ENCODE data around the gene REC114.

REC114 gene

GRCh38 chr15:73602446-73602843, 159.5 kb downstream of the REC114 start:
- no peak overlapping the region for H2BK120ac ChIP-seq (ENCODE audit: low read depth, low read length)
- peaks cover 67% of the 10 kb centered on the region for H3K79me2 ChIP-seq (ENCODE audit: control insufficient read depth, insufficient read depth, low read length)
- no peak overlapping the region for H3K56ac ChIP-seq (ENCODE audit: low read length)
- no peaks in the 10 kb centered on the region for H3K27me3 ChIP-seq (ENCODE audit: insufficient read depth, low read length, poor library complexity)
- H3K18ac ChIP-seq (ENCODE audit: low read length), result no peak overlapping the region
- peaks cover 26% of the 10 kb centered on the region for H3K79me1 ChIP-seq (ENCODE audit: low read length)
- peak overlapping the region; percentile 35 for H3K27ac ChIP-seq (ENCODE audit: low read depth, low read length)
- H3K36me3 ChIP-seq (ENCODE audit: control insufficient read depth, insufficient read depth, low read length), result no peaks in the 10 kb centered on the region
- H2BK15ac ChIP-seq (replicated peaks; ENCODE audit: low read depth), result no peak overlapping the region
- no peak overlapping the region for H3K23ac ChIP-seq (ENCODE audit: low read length)
- no peak for DNase-seq
- no peak overlapping the region for H3K4me3 ChIP-seq (ENCODE audit: low read length)
- H3K9ac ChIP-seq (ENCODE audit: low read length), result peak overlapping the region; percentile 27
- no peak overlapping the region for H4K8ac ChIP-seq (ENCODE audit: low read depth, low read length)
- no peak overlapping the region for H2AK5ac ChIP-seq (ENCODE audit: low read length)
- H3K4me1 ChIP-seq (ENCODE audit: control insufficient read depth, low read depth, low read length), result peaks cover 28% of the 10 kb centered on the region
- H3K4me2 ChIP-seq (ENCODE audit: low read length), result no peak overlapping the region
- H3K4ac ChIP-seq (ENCODE audit: low read depth, low read length), result no peak overlapping the region
- no CpG with 5 or more reads among the region's 1 CpG for WGBS (ENCODE audit: extremely low coverage, insufficient coverage, low lambda C conversion rate)
- H2BK5ac ChIP-seq (ENCODE audit: low read length), result no peak overlapping the region
- H4K5ac ChIP-seq (ENCODE audit: low read length), result no peak overlapping the region

DNA sequence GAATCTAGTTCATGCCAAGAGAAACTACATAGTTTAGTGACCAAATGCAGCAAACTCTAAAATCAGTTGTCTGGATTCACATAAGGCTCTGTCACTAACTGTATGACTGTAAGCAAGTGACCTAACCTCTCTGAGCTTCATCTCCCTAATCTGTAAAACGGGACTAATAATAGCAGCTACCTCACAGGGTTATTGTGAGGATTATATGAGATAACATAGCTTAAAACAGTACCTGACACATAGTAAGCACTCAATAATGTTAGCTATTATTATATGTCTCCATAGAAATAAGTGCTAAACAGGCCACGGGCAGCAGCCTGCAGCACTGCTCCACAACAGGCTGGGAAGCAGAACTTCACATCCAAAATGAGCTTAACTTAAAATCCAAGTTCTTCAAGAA, 160.0 kb downstream of the REC114 start:
- Histone ChIP-seq H3K27me3 (ENCODE audit: insufficient read depth, low read length, poor library complexity) (no peaks in the 10 kb centered on the region), H3K23ac (ENCODE audit: low read length) (no peak overlapping the region), H3K9ac (ENCODE audit: low read length) (no peak overlapping the region), H2BK5ac (ENCODE audit: low read length) (no peak overlapping the region), H3K18ac (ENCODE audit: low read length) (no peak overlapping the region), H3K36me3 (ENCODE audit: control insufficient read depth, insufficient read depth, low read length) (no peaks in the 10 kb centered on the region), H3K4ac (ENCODE audit: low read depth, low read length) (no peak overlapping the region), H4K5ac (ENCODE audit: low read length) (no peak overlapping the region), H3K56ac (ENCODE audit: low read length) (no peak overlapping the region), H3K4me3 (ENCODE audit: low read length) (no peak overlapping the region), H2BK15ac (replicated peaks; ENCODE audit: low read depth) (no peak overlapping the region), H2BK120ac (ENCODE audit: low read depth, low read length) (no peak overlapping the region), H3K79me1 (ENCODE audit: low read length) (peaks cover 26% of the 10 kb centered on the region), H2AK5ac (ENCODE audit: low read length) (no peak overlapping the region), H3K79me2 (ENCODE audit: control insufficient read depth, insufficient read depth, low read length) (peaks cover 65% of the 10 kb centered on the region), H3K4me2 (ENCODE audit: low read length) (no peak overlapping the region), H3K27ac (ENCODE audit: low read depth, low read length) (no peak overlapping the region), H3K4me1 (ENCODE audit: control insufficient read depth, low read depth, low read length) (peaks cover 26% of the 10 kb centered on the region), H4K8ac (ENCODE audit: low read depth, low read length) (no peak overlapping the region)
- DNase-seq, result no peak
- no CpG with 5 or more reads among the region's 2 CpGs for WGBS (ENCODE audit: extremely low coverage, insufficient coverage, low lambda C conversion rate)

- H3K79me2 ChIP-seq (ENCODE audit: control insufficient read depth, insufficient read depth, low read length), result peaks cover 61% of the 10 kb centered on the region
- H3K79me1 ChIP-seq (ENCODE audit: low read length), result peaks cover 26% of the 10 kb centered on the region
- H4K5ac ChIP-seq (ENCODE audit: low read length), result no peak overlapping the region
- no CpG with 5 or more reads among the region's 1 CpG for WGBS (ENCODE audit: extremely low coverage, insufficient coverage, low lambda C conversion rate)
- no peak overlapping the region for H4K8ac ChIP-seq (ENCODE audit: low read depth, low read length)
- no peak for DNase-seq
- H2BK120ac ChIP-seq (ENCODE audit: low read depth, low read length), result no peak overlapping the region
- H3K27ac ChIP-seq (ENCODE audit: low read depth, low read length), result no peak overlapping the region
- no peak overlapping the region for H2BK15ac ChIP-seq (replicated peaks; ENCODE audit: low read depth)
- H3K18ac ChIP-seq (ENCODE audit: low read length), result no peak overlapping the region
- no peak overlapping the region for H2AK5ac ChIP-seq (ENCODE audit: low read length)
- H3K36me3 ChIP-seq (ENCODE audit: control insufficient read depth, insufficient read depth, low read length), result no peaks in the 10 kb centered on the region
- no peak overlapping the region for H3K4ac ChIP-seq (ENCODE audit: low read depth, low read length)
- no peaks in the 10 kb centered on the region for H3K27me3 ChIP-seq (ENCODE audit: insufficient read depth, low read length, poor library complexity)
- no peak overlapping the region for H3K9ac ChIP-seq (ENCODE audit: low read length)
- peaks cover 26% of the 10 kb centered on the region for H3K4me1 ChIP-seq (ENCODE audit: control insufficient read depth, low read depth, low read length)
- no peak overlapping the region for H3K4me3 ChIP-seq (ENCODE audit: low read length)
- no peak overlapping the region for H3K56ac ChIP-seq (ENCODE audit: low read length)
- H3K23ac ChIP-seq (ENCODE audit: low read length), result no peak overlapping the region
- no peak overlapping the region for H3K4me2 ChIP-seq (ENCODE audit: low read length)
- H2BK5ac ChIP-seq (ENCODE audit: low read length), result no peak overlapping the region
Observed at GRCh38 chr15:73604477-73604876, 161.5 kb downstream of the REC114 start.

- no peaks in the 10 kb centered on the region for H3K27me3 ChIP-seq (ENCODE audit: insufficient read depth, low read length, poor library complexity)
- H3K36me3 ChIP-seq (ENCODE audit: control insufficient read depth, insufficient read depth, low read length), result no peaks in the 10 kb centered on the region
- DNase-seq, result no peak
- no peak overlapping the region for H2AK5ac ChIP-seq (ENCODE audit: low read length)
- H3K9ac ChIP-seq (ENCODE audit: low read length), result no peak overlapping the region
- H3K79me2 ChIP-seq (ENCODE audit: control insufficient read depth, insufficient read depth, low read length), result peaks cover 58% of the 10 kb centered on the region
- no peak overlapping the region for H3K4me2 ChIP-seq (ENCODE audit: low read length)
- no peak overlapping the region for H2BK15ac ChIP-seq (replicated peaks; ENCODE audit: low read depth)
- H2BK5ac ChIP-seq (ENCODE audit: low read length), result no peak overlapping the region
- no peak overlapping the region for H3K4ac ChIP-seq (ENCODE audit: low read depth, low read length)
- H3K27ac ChIP-seq (ENCODE audit: low read depth, low read length), result peak overlapping the region; percentile 36
- WGBS (ENCODE audit: extremely low coverage, insufficient coverage, low lambda C conversion rate), result no CpG with 5 or more reads among the region's 5 CpGs
- H3K4me1 ChIP-seq (ENCODE audit: control insufficient read depth, low read depth, low read length), result peaks cover 25% of the 10 kb centered on the region
- no peak overlapping the region for H3K56ac ChIP-seq (ENCODE audit: low read length)
- peaks cover 26% of the 10 kb centered on the region for H3K79me1 ChIP-seq (ENCODE audit: low read length)
- H2BK120ac ChIP-seq (ENCODE audit: low read depth, low read length), result no peak overlapping the region
- H4K5ac ChIP-seq (ENCODE audit: low read length), result no peak overlapping the region
- no peak overlapping the region for H4K8ac ChIP-seq (ENCODE audit: low read depth, low read length)
- no peak overlapping the region for H3K4me3 ChIP-seq (ENCODE audit: low read length)
- H3K18ac ChIP-seq (ENCODE audit: low read length), result no peak overlapping the region
- H3K23ac ChIP-seq (ENCODE audit: low read length), result no peak overlapping the region
Observed at GRCh38 chr15:73605759-73606436, 162.9 kb downstream of the REC114 start.

DNA sequence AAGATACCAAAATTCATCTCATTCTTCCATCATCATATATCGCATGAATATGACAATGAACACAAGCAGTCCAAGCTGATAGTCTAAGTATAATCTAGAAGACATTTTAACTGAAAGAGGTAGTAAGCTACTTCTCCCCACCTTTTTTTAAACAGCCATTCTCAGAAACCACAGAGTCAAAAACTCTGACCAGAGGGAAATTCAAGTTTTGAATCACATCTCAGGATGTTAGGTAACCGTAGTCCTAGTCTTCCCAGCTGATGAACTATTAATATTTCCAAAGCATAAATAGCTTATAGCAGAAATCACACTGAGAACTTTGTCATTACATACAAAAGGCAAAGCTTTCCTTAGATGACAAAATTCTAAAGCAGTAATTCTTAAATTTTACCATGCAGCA, 164.4 kb downstream of the REC114 start:
- H3K4me3 ChIP-seq (ENCODE audit: low read length), result no peak overlapping the region
- no peak overlapping the region for H2AK5ac ChIP-seq (ENCODE audit: low read length)
- H3K27ac ChIP-seq (ENCODE audit: low read depth, low read length), result no peak overlapping the region
- no peak overlapping the region for H4K8ac ChIP-seq (ENCODE audit: low read depth, low read length)
- H2BK5ac ChIP-seq (ENCODE audit: low read length), result no peak overlapping the region
- H3K9ac ChIP-seq (ENCODE audit: low read length), result no peak overlapping the region
- no peak overlapping the region for H2BK120ac ChIP-seq (ENCODE audit: low read depth, low read length)
- no peak overlapping the region for H3K18ac ChIP-seq (ENCODE audit: low read length)
- H4K5ac ChIP-seq (ENCODE audit: low read length), result no peak overlapping the region
- no CpG with 5 or more reads among the region's 2 CpGs for WGBS (ENCODE audit: extremely low coverage, insufficient coverage, low lambda C conversion rate)
- H3K56ac ChIP-seq (ENCODE audit: low read length), result no peak overlapping the region
- H3K79me1 ChIP-seq (ENCODE audit: low read length), result peaks cover 20% of the 10 kb centered on the region
- no peaks in the 10 kb centered on the region for H3K36me3 ChIP-seq (ENCODE audit: control insufficient read depth, insufficient read depth, low read length)
- no peak overlapping the region for H3K23ac ChIP-seq (ENCODE audit: low read length)
- H3K79me2 ChIP-seq (ENCODE audit: control insufficient read depth, insufficient read depth, low read length), result peaks cover 50% of the 10 kb centered on the region
- H3K4me2 ChIP-seq (ENCODE audit: low read length), result no peak overlapping the region
- peaks cover 13% of the 10 kb centered on the region for H3K4me1 ChIP-seq (ENCODE audit: control insufficient read depth, low read depth, low read length)
- DNase-seq, result no peak
- H2BK15ac ChIP-seq (replicated peaks; ENCODE audit: low read depth), result no peak overlapping the region
- no peak overlapping the region for H3K4ac ChIP-seq (ENCODE audit: low read depth, low read length)
- H3K27me3 ChIP-seq (ENCODE audit: insufficient read depth, low read length, poor library complexity), result no peaks in the 10 kb centered on the region

DNA sequence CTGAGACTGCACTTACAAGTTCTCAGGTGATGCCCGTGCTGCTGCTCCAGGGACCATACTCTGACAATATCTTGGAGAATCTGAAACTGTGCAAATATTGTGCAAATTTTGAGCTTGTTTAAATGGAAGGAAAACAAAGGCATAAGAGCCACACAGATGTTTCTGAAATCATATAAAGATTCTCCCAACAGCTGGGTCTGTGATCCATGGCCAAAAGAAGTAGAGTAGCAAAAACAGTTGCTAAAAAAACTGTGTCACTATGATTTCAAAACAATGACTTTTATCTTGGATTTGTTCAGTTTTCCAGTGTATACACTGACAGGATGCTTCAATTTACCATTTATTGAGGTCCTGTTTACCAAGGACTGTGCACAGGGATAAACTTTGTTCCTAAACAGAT, 164.9 kb downstream of the REC114 start:
- Histone ChIP-seq H3K79me1 (ENCODE audit: low read length) (peaks cover 18% of the 10 kb centered on the region), H3K4me3 (ENCODE audit: low read length) (no peak overlapping the region), H4K5ac (ENCODE audit: low read length) (no peak overlapping the region), H3K36me3 (ENCODE audit: control insufficient read depth, insufficient read depth, low read length) (no peaks in the 10 kb centered on the region), H3K27ac (ENCODE audit: low read depth, low read length) (no peak overlapping the region), H3K4me2 (ENCODE audit: low read length) (no peak overlapping the region), H2AK5ac (ENCODE audit: low read length) (no peak overlapping the region), H3K56ac (ENCODE audit: low read length) (no peak overlapping the region), H3K79me2 (ENCODE audit: control insufficient read depth, insufficient read depth, low read length) (peaks cover 46% of the 10 kb centered on the region), H3K18ac (ENCODE audit: low read length) (no peak overlapping the region), H3K27me3 (ENCODE audit: insufficient read depth, low read length, poor library complexity) (no peaks in the 10 kb centered on the region), H3K4ac (ENCODE audit: low read depth, low read length) (no peak overlapping the region), H3K4me1 (ENCODE audit: control insufficient read depth, low read depth, low read length) (peaks cover 9% of the 10 kb centered on the region), H2BK5ac (ENCODE audit: low read length) (no peak overlapping the region), H2BK15ac (replicated peaks; ENCODE audit: low read depth) (no peak overlapping the region), H2BK120ac (ENCODE audit: low read depth, low read length) (no peak overlapping the region), H3K9ac (ENCODE audit: low read length) (no peak overlapping the region), H4K8ac (ENCODE audit: low read depth, low read length) (no peak overlapping the region), H3K23ac (ENCODE audit: low read length) (no peak overlapping the region)
- no CpG with 5 or more reads among the region's 1 CpG for WGBS (ENCODE audit: extremely low coverage, insufficient coverage, low lambda C conversion rate)
- DNase-seq, result no peak

Data from mesendoderm (in vitro differentiated cells).